ENCODE data around the gene NRN1L. TPM values are rescaled to one million over a fixed set of nuclear protein-coding genes. Genes with fewer than 3 reads are reported as not detected.

NRN1L gene
- total RNA-seq, 1 experiment from 2014 or later = 1.4 TPM

- ATAC-seq = no peak
Observed at GRCh38 chr16:67885545-67885944, 860 bp downstream of the NRN1L start.

GRCh38 chr16:67885976-67886375, 1.3 kb downstream of the NRN1L start:
- Histone ChIP-seq H4K20me1 (ENCODE audit: insufficient read depth) (peaks cover 3% of the 10 kb centered on the region; the same call in 1 of the 2 replicates), H3K9ac (ENCODE audit: low read length) (no peak overlapping the region), H3K36me3 (ENCODE audit: control insufficient read depth in 1 of 2, insufficient read depth in 2 of 2, low read length in 2 of 2) (peaks cover 15 to 26% of the 10 kb centered on the region in 2 experiments; a peak in 3 of 4 replicates), H3K9me3 (ENCODE audit: control insufficient read depth in 1 of 2, insufficient read depth in 1 of 2, low read depth in 1 of 2, low read length in 2 of 2) (no peaks in the 10 kb centered on the region), H3K4me2 (ENCODE audit: low read length) (no peak overlapping the region), H3K9me2 (ENCODE audit: insufficient read depth) (no peaks in the 10 kb centered on the region), H3K79me2 (ENCODE audit: insufficient read depth, low read length) (no peaks in the 10 kb centered on the region), H2AFZ (ENCODE audit: low read depth, low read length, poor library complexity, severe bottlenecking) (no peak overlapping the region), H3K27ac (ENCODE audit: low read depth, low read length) (no peak overlapping the region), H3K4me1 (ENCODE audit: control insufficient read depth in 1 of 2, insufficient read depth in 2 of 2, low read length in 2 of 2) (no peaks in the 10 kb centered on the region), H3K4me3 (replicated peaks in 1 of 2; ENCODE audit: low read depth in 1 of 2, low read length in 2 of 2) (no peak overlapping the region), H3K27me3 (ENCODE audit: insufficient read depth, low read length) (no peaks in the 10 kb centered on the region)
- TF ChIP-seq, protein P1, sequence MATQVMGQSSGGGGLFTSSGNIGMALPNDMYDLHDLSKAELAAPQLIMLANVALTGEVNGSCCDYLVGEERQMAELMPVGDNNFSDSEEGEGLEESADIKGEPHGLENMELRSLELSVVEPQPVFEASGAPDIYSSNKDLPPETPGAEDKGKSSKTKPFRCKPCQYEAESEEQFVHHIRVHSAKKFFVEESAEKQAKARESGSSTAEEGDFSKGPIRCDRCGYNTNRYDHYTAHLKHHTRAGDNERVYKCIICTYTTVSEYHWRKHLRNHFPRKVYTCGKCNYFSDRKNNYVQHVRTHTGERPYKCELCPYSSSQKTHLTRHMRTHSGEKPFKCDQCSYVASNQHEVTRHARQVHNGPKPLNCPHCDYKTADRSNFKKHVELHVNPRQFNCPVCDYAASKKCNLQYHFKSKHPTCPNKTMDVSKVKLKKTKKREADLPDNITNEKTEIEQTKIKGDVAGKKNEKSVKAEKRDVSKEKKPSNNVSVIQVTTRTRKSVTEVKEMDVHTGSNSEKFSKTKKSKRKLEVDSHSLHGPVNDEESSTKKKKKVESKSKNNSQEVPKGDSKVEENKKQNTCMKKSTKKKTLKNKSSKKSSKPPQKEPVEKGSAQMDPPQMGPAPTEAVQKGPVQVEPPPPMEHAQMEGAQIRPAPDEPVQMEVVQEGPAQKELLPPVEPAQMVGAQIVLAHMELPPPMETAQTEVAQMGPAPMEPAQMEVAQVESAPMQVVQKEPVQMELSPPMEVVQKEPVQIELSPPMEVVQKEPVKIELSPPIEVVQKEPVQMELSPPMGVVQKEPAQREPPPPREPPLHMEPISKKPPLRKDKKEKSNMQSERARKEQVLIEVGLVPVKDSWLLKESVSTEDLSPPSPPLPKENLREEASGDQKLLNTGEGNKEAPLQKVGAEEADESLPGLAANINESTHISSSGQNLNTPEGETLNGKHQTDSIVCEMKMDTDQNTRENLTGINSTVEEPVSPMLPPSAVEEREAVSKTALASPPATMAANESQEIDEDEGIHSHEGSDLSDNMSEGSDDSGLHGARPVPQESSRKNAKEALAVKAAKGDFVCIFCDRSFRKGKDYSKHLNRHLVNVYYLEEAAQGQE (IDR thresholded peaks at IDR 0.05; ENCODE audit: low read depth) = no peak
- TF ChIP-seq SP1 (IDR thresholded peaks at IDR 0.05; ENCODE audit: low read depth) (no peak), CTCF (IDR thresholded peaks at IDR 0.05 in 2 of 3, conservative IDR thresholded peaks at IDR 0.05 in 1 of 3; ENCODE audit: borderline replicate concordance in 1 of 3, insufficient read depth in 1 of 3, low read depth in 2 of 3, low read length in 2 of 3) (no peak), TCF7L2 (IDR thresholded peaks at IDR 0.05; ENCODE audit: borderline replicate concordance, extremely low read depth, insufficient read depth, insufficient read length) (no peak), POLR2A (IDR thresholded peaks at IDR 0.05; ENCODE audit: borderline replicate concordance, extremely low read depth, insufficient read depth, insufficient read length) (no peak), SRF (IDR thresholded peaks at IDR 0.05; ENCODE audit: low read depth) (no peak), EZH2phosphoT487 (IDR thresholded peaks at IDR 0.05; ENCODE audit: borderline replicate concordance) (no peak), CBX3 (IDR thresholded peaks at IDR 0.05; ENCODE audit: low read depth) (no peak), CEBPB (IDR thresholded peaks at IDR 0.05; ENCODE audit: low read depth) (no peak), ZNF274 (IDR thresholded peaks at IDR 0.05; ENCODE audit: low read depth, low read length) (no peak), ELF1 (IDR thresholded peaks at IDR 0.05; ENCODE audit: borderline replicate concordance, low read depth) (no peak), YY1 (IDR thresholded peaks at IDR 0.05; ENCODE audit: extremely low read depth, insufficient replicate concordance, low read depth, low read length) (no peak)
- TF ChIP-seq, protein P2, sequence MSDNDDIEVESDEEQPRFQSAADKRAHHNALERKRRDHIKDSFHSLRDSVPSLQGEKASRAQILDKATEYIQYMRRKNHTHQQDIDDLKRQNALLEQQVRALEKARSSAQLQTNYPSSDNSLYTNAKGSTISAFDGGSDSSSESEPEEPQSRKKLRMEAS (IDR thresholded peaks at IDR 0.05) = no peak
- no peak for ATAC-seq
- intact Hi-C loops (cut with micrococcal nuclease) = loop anchor here (10.0 kb wide), 1 partner anchor 339 kb away; no protein-coding TSS in a partner anchor
- ChIA-PET RAD21 (ENCODE audit: low non-redundant PET in 1 of 2, low total read pairs in 2 of 2, uncharacterized antibody in 2 of 2, unreplicated experiment in 2 of 2) (no interaction called here), CTCF (interaction anchor here (1.1 kb wide), 1 partner anchor 42 kb away, joined by 3 read pairs; no protein-coding TSS in a partner anchor), POLR2A (no interaction called here)
- DNase-seq (ENCODE audit: low read depth, low spot score) = no peak
- BruUV-seq (replicated peaks) = no TSS peak

More at GRCh38 chr16:67885545-67885944, 860 bp downstream of the NRN1L start:
- CTCF ChIA-PET = interaction anchor here (1.1 to 2.9 kb wide), 2 partner anchors 43 to 155 kb away, joined by 3 to 13 read pairs; no protein-coding TSS in a partner anchor
- BruUV-seq (replicated peaks) = no TSS peak
- POLR2A ChIA-PET = no interaction called here
- Histone ChIP-seq H3K27ac (ENCODE audit: low read depth, low read length) (no peak overlapping the region), H2AFZ (ENCODE audit: low read depth, low read length, poor library complexity, severe bottlenecking) (no peak overlapping the region), H3K79me2 (ENCODE audit: insufficient read depth, low read length) (no peaks in the 10 kb centered on the region), H3K4me1 (ENCODE audit: control insufficient read depth in 1 of 2, insufficient read depth in 2 of 2, low read length in 2 of 2) (no peaks in the 10 kb centered on the region), H3K9ac (ENCODE audit: low read length) (no peak overlapping the region), H3K4me2 (ENCODE audit: low read length) (no peak overlapping the region), H3K27me3 (ENCODE audit: insufficient read depth, low read length) (no peaks in the 10 kb centered on the region), H3K9me2 (ENCODE audit: insufficient read depth) (no peaks in the 10 kb centered on the region), H4K20me1 (ENCODE audit: insufficient read depth) (peaks cover 3% of the 10 kb centered on the region; the same call in 1 of the 2 replicates), H3K9me3 (ENCODE audit: control insufficient read depth in 1 of 2, insufficient read depth in 1 of 2, low read depth in 1 of 2, low read length in 2 of 2) (no peaks in the 10 kb centered on the region), H3K4me3 (replicated peaks in 1 of 2; ENCODE audit: low read depth in 1 of 2, low read length in 2 of 2) (no peak overlapping the region), H3K36me3 (ENCODE audit: control insufficient read depth in 1 of 2, insufficient read depth in 2 of 2, low read length in 2 of 2) (peaks cover 16 to 29% of the 10 kb centered on the region in 2 experiments; a peak in 3 of 4 replicates)
- intact Hi-C loops (cut with micrococcal nuclease) = loop anchor here (10.0 kb wide), 1 partner anchor 339 kb away; no protein-coding TSS in a partner anchor
- TF ChIP-seq POLR2AphosphoS5 (IDR thresholded peaks at IDR 0.05; ENCODE audit: low read depth, low read length) (no peak), ZNF274 (IDR thresholded peaks at IDR 0.05; ENCODE audit: low read depth, low read length) (no peak), FOSL1 (IDR thresholded peaks at IDR 0.05; ENCODE audit: low read depth) (no peak)
- RAD21 ChIA-PET (ENCODE audit: low non-redundant PET in 1 of 2, low total read pairs in 2 of 2, uncharacterized antibody in 2 of 2, unreplicated experiment in 2 of 2) = no interaction called here
- DNase-seq (ENCODE audit: low read depth, low spot score) = no peak

All from HCT116 (cell line).